Right lobe of liver (tissue), 4 donors: ENCODE results near the gene OSBP.

Source experiments
- CTCF ChIP-seq, 4 donors: fragments of 200-600 bp in 3 of 4; fragments of 450-650 bp in 1 of 4; IDR thresholded peaks; one replicate each; pipeline versions ENCODE4 v1.5.1 to v1.8.0; 2016 to 2022; ENCODE audit warnings: antibody characterized with exemption in 4 of 4, mild to moderate bottlenecking in 2 of 4
- POLR2A ChIP-seq: fragments of 450-650 bp; IDR thresholded peaks from one replicate; pipeline ENCODE4 v1.6.1; 2017; ENCODE audit warnings: antibody characterized with exemption, mild to moderate bottlenecking
- donor health status: DM: no; HTN: no; CAD: no.
- donor health status: DM: no; HTN: no; CAD: no.
- donor health status: DM: no; HTN: yes; CAD: no.

GRCh38 chr11:59630493-59630892 is 14.9 kb upstream of the OSBP start:
- TF ChIP-seq POLR2A (no peak), CTCF (IDR thresholded peaks at IDR 0.05) (no peak)
